ENCODE data around the gene HGF.

HGF gene

GRCh38 chr7:81684033-81684432 lies 85.8 kb downstream of the HGF start:
- DNase-seq (ENCODE audit: low spot score): no peak

- no peak for DNase-seq (ENCODE audit: low spot score)
Observed at GRCh38 chr7:81682873-81683272, 87.0 kb downstream of the HGF start.

- no peak for DNase-seq (ENCODE audit: low spot score)
Observed at GRCh38 chr7:81680120-81680519, 89.7 kb downstream of the HGF start.

GRCh38 chr7:81676813-81677212 lies 93.0 kb downstream of the HGF start:
- DNase-seq (ENCODE audit: low spot score): no peak

- DNase-seq (ENCODE audit: low spot score): no peak
Observed at GRCh38 chr7:81676105-81676811, 93.6 kb downstream of the HGF start.

- DNase-seq (ENCODE audit: low spot score): no peak
Observed at GRCh38 chr7:81674431-81674830, 95.4 kb downstream of the HGF start.

- DNase-seq (ENCODE audit: low spot score): no peak
Observed at GRCh38 chr7:81672872-81673271, 97.0 kb downstream of the HGF start.

GRCh38 chr7:81669476-81670105 lies 100.3 kb downstream of the HGF start:
- DNase-seq (ENCODE audit: low spot score): no peak

GRCh38 chr7:81666209-81666608 lies 103.6 kb downstream of the HGF start:
- no peak for DNase-seq (ENCODE audit: low spot score)

GRCh38 chr7:81665236-81665635 lies 104.6 kb downstream of the HGF start:
- DNase-seq (ENCODE audit: low spot score): no peak

GRCh38 chr7:81664304-81664703 lies 105.5 kb downstream of the HGF start:
- DNase-seq (ENCODE audit: low spot score): no peak

GRCh38 chr7:81662531-81662930 lies 107.3 kb downstream of the HGF start:
- DNase-seq (ENCODE audit: low spot score): no peak

GRCh38 chr7:81659697-81660395 lies 110.0 kb downstream of the HGF start:
- DNase-seq (ENCODE audit: low spot score): no peak

GRCh38 chr7:81657551-81657950 lies 112.3 kb downstream of the HGF start:
- DNase-seq (ENCODE audit: low spot score): no peak

- DNase-seq (ENCODE audit: low spot score): no peak
Observed at GRCh38 chr7:81655271-81655670, 114.6 kb downstream of the HGF start.

GRCh38 chr7:81652225-81652624 lies 117.6 kb downstream of the HGF start:
- DNase-seq (ENCODE audit: low spot score): no peak

Data from germinal center (tissue), 1 donor.